ENCODE measurements around the gene C10orf62.

- TF ChIP-seq CTCF (IDR thresholded peaks at IDR 0.05) = no peak
- TF ChIP-seq POLR2A (IDR thresholded peaks at IDR 0.05) = no peak
These were observed 33.8 kb downstream of the C10orf62 start for GRCh38 chr10:97623277-97623676.

Data from lower leg skin (tissue), 3 donors.